Fibroblast of mammary gland (primary cell): ENCODE data around the gene TCHH.

ENCODE experiments used
- DNase-seq: peaks from one replicate; pipeline ENCODE4 v3.0.0-alpha.2; 2010; ENCODE audit warnings: low read depth
- H3K4me3 ChIP-seq: 2 replicates; pipeline ENCODE4 v1.5.1; 2011; ENCODE audit warnings: low read depth, mild to moderate bottlenecking, low read length, moderate library complexity; ENCODE audit not compliant: control insufficient read depth
- CTCF ChIP-seq: conservative IDR thresholded peaks from 2 replicates; pipeline ENCODE4 v1.5.1; 2011; ENCODE audit warnings: low read depth, low read length, inconsistent platforms; ENCODE audit not compliant: control insufficient read depth, insufficient read depth

TCHH gene

GRCh38 chr1:152061952-152062351, 53.3 kb downstream of the TCHH start:
- TF ChIP-seq CTCF: no peak
- no peak for DNase-seq
- H3K4me3 ChIP-seq: no peak overlapping the region
